Activated CD8-positive, alpha-beta memory T cell treated with anti-CD3 and anti-CD28 coated beads for 4 hours (primary cell): ENCODE results near the gene SLC34A1.
A peak's percentile ranks its signal among the peaks of the same experiment; 100 is the strongest.

Experiments used
- DNase-seq, 2 donors: peaks; one replicate each; pipeline ENCODE4 v3.0.0-alpha.2; 2020; ENCODE audit warnings: low read depth in 2 of 2

SLC34A1 gene

GRCh38 chr5:177388521-177389052, 4.4 kb downstream of the SLC34A1 start:
- DNase-seq, result no peak

GRCh38 chr5:177389241-177390169, 5.3 kb downstream of the SLC34A1 start:
- peak in 1 of 2 donors; percentile 24 for DNase-seq

- DNase-seq, result peak; percentile 69 to 77
These were observed 6.4 kb downstream of the SLC34A1 start for GRCh38 chr5:177390363-177391300.

DNA sequence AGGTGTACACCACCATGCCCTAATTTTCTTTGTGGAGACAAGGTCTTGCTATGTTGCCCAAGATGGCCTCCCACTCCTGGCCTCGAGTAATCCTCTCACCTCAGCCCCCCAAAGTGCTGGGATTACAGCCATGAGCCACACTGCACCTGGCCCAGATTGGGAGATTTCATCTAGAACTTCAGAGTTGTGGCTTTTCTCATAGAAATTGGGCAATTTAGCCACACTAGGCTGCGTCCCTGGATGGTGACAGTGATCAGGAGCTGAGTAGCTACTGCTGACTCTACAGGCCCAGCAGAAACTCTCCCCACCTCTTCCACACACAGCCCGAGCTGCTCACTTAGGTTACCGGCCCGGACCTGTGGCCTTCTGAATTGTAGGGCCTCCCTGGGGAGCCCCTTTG, 8.5 kb downstream of the SLC34A1 start:
- DNase-seq, result no peak

DNA sequence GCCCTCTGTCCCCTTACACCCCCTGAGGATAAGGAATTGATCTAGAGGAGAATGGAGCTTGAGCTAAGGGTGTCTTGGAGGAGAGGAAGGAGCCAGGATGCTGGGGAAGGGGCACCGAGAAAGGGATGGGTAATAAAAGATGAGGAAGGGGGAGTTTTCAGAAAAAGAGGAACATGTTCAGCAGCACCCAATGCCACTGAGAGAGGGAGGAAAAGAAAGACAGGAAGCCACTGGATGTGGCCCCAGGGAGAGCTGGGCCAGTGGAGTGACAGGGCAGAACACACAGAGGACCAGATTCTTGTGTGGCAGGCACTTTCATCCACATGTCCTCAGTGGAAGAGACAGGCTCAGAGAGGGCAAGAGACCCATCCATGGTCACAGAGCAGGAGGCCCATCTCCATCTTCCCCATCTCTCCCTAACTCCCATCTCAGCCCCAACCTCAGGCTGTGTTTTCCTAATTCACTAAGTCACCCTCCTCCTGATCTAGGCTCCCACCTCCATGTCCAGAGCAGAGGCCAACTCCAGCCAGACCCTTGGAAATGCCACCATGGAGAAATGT, 9.1 kb downstream of the SLC34A1 start:
- DNase-seq, result no peak

DNA sequence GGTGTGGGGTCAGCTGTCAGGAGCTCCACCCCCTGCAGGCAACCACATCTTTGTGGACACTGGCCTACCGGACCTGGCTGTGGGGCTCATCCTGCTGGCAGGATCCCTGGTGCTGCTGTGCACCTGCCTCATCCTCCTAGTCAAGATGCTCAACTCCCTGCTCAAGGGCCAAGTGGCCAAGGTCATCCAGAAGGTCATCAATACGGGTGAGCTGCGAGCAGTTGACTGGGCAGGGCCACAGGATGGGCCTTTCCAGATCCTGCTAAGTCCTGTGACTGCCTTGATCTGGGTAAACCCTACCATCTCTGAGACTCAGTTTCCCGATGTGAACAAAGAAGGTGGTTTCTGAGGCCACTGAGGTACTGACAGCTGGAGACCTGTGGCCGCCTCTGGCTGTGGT, 9.8 kb downstream of the SLC34A1 start:
- no peak for DNase-seq

DNA sequence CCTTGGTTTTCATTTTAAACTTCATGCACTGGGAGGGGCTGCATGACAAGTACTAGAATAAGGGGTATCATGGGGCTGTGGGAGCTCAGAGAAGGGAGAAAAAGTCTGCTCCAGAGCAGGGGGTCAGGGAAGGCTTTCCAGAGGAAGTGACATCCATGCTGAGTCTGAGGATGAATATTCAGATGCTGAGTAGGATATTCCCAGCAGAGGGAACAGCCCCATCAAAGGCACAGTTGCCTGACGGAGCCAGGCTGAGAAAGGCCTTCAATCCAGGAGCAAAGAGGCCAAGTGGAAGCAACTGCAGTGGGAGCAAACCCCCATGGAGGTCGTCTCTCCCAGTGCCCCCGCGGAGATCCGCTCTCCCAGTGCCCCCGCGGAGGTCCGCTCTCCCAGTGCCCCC, 11.8 kb downstream of the SLC34A1 start:
- DNase-seq, result no peak

GRCh38 chr5:177396807-177397206, 12.6 kb downstream of the SLC34A1 start:
- no peak for DNase-seq

- no peak for DNase-seq
These were observed 13.7 kb downstream of the SLC34A1 start for GRCh38 chr5:177397875-177398390.

DNA sequence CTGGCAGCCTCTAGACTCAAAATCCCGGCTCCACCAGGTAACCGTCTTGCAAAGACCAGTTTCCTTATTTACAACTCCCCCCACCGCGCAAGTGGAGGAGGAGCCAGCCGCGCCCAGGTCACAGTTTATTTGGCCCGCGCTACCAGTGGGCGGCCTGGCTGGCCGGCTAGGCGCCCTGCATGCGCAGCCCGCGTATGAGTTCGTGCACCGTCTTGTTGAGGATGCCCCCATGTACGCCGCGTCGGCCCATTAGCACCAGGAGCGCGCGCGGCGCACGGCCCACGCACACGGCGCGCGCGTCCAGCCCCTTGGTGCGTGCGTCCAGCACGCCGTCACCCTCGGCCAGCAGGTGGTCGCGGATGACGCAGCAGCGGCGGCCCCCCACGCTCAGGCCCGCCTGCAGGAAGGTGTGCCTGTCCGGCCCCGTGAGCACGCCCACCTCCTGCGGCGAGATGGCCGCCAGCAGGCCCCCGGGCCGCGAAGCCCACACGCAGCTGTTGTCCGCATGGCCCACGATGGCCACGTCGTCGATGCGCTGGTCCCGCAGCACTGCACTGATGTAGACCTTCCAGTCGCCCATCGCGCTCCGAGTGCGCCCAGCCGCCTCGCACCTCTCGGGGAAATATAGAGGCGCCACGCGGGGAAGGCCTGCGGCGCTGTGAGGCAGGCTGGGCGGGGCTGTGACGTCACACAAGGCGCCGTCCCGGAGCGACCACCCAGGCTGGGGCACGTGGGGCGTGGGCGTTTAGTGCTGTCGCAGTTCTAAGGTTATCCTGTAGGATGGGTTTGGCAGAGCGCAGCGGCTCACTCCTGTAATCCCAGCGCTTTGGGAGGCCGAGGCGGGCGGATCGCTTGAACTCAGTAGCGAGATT, 16.0 kb downstream of the SLC34A1 start, which contains the start of gene PFN3:
TSS of gene PFN3 (minus strand) at position 665 of the 872 bp plus-strand sequence. CDS start at position 580, 85 bp downstream.
- no peak for DNase-seq

- DNase-seq, result peak; percentile 19 to 45
These were observed 18.2 kb downstream of the SLC34A1 start for GRCh38 chr5:177402271-177403043.

GRCh38 chr5:177403102-177403791, 19.0 kb downstream of the SLC34A1 start:
- peak in 1 of 2 donors; percentile 18 for DNase-seq

DNA sequence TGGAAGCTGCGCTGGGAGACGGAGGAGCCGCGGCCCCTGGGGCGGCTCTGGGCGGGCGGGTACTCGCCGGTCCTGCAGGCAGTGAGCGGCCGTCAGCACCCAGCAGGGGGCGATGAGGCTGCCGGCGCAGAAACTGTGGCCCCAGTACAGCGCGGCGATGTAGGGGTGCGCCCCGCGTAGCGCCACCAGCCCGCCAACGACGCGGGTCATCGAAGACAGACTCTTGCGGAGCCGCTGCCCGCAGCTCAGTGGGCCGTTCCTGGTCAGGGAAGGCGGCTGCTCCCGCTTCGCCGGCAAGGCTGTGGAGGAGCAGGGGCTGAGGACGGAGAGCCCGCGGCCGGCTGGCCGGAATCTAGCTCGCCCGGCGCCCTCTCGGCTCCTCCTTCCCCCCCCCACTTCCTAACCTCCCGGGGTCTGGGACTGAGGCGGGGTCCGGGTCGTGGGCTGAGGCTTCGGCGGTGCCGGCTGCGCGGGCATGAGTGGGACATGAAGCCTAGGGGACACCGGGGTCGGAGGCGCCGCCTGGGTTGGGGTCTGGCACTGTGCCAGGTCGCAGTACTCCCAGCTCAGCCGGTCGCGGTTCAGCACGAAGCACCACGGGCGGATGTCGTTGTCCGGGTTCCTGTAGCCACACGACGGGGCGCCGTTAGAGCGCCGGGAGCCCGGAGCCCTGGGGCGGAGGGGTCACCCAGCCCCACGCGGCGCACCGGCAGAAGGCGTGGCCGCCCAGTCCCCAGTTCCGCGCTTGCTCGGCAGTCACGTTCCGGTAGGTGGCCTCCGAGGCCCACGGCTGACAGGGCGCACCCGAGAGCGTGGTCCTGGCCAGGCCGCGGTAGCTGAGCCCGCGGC, 19.8 kb downstream of the SLC34A1 start:
- peak; percentile 73 to 75 for DNase-seq

GRCh38 chr5:177404641-177405179, 20.5 kb downstream of the SLC34A1 start:
- DNase-seq, result no peak

DNA sequence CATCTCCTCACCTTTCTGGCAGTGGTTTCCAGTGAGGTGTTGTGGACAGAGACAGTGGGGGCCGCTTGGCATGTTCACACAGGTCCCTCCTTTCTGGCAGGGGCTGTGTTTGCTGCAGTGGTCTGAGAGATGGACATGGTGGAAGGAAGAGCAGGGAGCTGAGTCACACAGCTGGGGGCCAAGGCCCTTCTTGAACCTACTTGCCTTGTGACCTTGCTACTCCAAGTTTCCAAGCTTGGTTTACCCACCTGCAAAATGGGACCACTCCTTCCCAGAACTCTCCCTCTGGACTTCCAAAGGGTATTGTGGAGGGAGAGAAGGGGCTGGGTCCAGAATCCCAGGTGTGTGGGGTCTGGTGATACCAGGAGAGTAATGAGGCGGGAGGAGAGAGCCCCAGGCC, 21.1 kb downstream of the SLC34A1 start:
- DNase-seq, result no peak

DNA sequence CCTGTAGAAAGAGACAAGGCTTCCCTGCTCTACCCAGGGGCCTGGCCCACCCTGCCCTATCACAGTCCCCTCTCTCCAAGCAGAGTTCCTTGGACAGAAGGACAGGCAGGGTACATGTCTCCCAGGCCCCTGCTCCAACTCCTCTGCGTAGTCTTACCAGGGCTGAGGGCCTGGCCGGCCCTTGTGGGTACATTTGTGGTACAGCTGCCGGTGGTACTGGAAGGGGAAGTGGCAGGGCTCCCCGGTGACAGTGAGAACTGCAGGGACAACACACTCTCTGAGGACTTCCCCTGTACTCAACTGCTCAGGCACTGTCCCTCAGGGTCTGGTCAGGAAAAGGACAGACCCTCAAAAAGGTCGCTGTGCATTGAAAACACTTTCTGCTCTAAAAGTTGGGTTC, 21.6 kb downstream of the SLC34A1 start:
- no peak for DNase-seq

- no peak for DNase-seq
These were observed 25.0 kb downstream of the SLC34A1 start, which contains the start of gene F12 for GRCh38 chr5:177409043-177409801. Gene F12 (minus strand): TSS chr5:177409564. CDS start chr5:177409527, 37 bp downstream.
